GM13976 (cell line): Measurements from ENCODE around the gene SH2D4B.
"Not testable (repeated sequence)": the region's sequence is repeated elsewhere in the genome, so short reads cannot be mapped to it uniquely, and the experiment has no call there.

ENCODE experiments used
- DNase-seq: peaks from one replicate; pipeline ENCODE4 v3.0.0; 2012; ENCODE audit warnings: low spot score
- in situ Hi-C: fragments of 300-500 bp; cut with MboI; formaldehyde crosslinking; loops from one replicate; pipeline ENCODE4 v1.12.0; 2022; ENCODE audit warnings: low sequenced_read_pairs, mixed read lengths, inconsistent platforms; ENCODE audit not compliant: unreplicated experiment
- TF ChIP-seq, protein P1 (sequence below): IDR thresholded peaks from 2 replicates; pipeline ENCODE4 v1.5.1; 2012; ENCODE audit warnings: borderline replicate concordance, mild to moderate bottlenecking; ENCODE audit not compliant: insufficient read depth; ENCODE audit errors: extremely low read depth, missing control alignments, control extremely low read depth

The SH2D4B gene

DNA sequence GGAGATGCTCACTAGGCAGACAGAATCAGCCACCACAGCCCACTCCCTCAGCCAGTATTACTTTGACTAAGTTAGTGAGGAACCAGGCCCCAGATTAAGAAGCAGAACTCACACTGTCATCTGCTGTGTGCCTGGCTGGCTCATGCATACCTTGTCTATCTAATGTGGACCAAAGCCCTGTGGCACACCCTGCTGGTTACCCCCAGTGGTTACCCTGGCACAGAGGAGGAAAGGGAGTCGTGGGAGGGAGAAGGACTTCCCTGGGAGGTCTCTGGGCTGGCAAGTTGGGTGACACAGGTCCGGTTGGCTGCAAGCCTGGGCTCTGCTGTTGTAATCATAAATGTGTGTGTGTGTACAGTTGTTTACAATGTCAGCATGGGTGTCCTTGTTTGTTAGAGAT lies 7.5 kb upstream of the SH2D4B start:
- no peak for DNase-seq
- in situ Hi-C loops: no loop called here
- TF ChIP-seq, protein P1, sequence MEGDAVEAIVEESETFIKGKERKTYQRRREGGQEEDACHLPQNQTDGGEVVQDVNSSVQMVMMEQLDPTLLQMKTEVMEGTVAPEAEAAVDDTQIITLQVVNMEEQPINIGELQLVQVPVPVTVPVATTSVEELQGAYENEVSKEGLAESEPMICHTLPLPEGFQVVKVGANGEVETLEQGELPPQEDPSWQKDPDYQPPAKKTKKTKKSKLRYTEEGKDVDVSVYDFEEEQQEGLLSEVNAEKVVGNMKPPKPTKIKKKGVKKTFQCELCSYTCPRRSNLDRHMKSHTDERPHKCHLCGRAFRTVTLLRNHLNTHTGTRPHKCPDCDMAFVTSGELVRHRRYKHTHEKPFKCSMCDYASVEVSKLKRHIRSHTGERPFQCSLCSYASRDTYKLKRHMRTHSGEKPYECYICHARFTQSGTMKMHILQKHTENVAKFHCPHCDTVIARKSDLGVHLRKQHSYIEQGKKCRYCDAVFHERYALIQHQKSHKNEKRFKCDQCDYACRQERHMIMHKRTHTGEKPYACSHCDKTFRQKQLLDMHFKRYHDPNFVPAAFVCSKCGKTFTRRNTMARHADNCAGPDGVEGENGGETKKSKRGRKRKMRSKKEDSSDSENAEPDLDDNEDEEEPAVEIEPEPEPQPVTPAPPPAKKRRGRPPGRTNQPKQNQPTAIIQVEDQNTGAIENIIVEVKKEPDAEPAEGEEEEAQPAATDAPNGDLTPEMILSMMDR: peak; percentile 5

DNA sequence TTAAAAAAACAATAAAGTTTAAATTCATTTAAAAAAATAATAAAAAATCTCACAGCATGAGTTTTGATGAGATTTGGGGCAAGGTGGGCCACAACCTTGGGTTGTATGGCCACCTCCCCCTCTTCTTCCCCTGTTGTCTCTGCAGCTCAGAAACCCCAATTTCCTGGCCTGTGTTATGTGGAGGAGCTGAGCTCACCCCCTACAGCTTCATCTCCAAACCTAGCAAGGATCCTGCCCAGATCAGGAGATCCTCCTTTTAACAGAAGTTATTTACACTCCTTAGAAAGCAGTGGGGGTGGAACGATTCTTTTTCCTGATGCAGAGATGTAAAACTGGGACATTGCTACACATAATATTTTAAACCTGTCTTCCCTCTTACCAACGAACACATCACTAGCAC lies 6.9 kb upstream of the SH2D4B start:
- in situ Hi-C loops: no loop called here
- TF ChIP-seq, protein P1: no peak

DNA sequence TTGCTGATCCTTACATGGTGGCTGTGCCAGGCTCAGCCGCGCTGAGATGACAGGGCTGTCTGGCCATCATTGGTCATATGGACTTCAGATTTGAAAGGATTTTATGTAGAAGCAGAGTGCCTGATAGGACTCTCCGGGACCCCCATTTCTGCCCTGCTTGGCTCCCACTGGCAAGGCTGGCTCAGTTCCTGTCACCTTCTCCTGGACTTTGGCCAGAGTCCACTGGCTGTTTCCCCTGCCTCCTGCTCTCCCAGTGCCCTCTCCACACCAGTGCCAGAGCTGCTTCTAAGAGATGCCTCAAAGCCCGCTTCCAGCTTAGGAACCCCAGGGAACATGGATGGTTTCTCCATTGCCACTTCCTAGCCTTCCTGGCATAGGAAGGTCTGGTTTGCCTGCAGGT lies 5.1 kb upstream of the SH2D4B start:
- no peak for DNase-seq
- TF ChIP-seq, protein P1: no peak
- in situ Hi-C loops: no loop called here

More for the DNA sequence above, 6.9 kb upstream of the SH2D4B start:
- DNase-seq: no peak

DNA sequence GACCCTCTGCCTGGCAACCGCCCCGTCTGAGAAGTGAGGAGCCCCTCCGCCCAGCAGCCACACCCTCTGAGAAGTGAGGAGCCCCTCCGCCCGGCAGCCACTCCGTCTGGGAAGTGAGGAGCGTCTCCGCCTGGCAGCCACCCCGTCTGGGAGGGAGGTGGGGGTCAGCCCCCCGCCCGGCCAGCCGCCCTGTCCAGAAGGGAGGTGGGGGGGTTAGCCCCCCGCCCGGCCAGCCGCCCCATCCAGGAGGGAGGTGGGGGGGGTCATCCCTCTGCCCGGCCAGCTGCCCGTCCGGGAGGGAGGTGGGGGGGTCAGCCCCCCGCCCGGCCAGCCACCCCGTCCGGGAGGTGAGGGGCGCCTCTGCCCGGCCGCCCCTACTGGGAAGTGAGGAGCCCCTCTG lies 3.6 kb upstream of the SH2D4B start:
- DNase-seq, in situ Hi-C loops: not testable (repeated sequence)

DNA sequence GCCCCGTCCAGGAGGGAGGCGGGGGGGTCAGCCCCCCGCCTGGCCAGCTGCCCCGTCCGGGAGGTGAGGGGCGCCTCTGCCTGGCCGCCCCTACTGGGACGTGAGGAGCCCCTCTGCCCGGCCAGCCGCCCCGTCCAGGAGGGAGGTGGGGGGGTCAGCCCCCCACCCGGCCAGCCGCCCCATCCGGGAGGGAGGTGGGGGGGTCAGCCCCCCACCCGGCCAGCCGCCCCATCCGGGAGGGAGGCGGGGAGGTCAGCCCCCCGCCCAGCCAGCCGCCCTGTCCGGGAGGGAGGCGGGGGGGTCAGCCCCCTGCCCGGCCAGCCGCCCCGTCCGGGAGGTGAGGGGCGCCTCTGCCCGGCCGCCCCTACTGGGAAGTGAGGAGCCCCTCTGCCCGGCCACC lies 3.1 kb upstream of the SH2D4B start:
- DNase-seq, in situ Hi-C loops: not testable (repeated sequence)

DNA sequence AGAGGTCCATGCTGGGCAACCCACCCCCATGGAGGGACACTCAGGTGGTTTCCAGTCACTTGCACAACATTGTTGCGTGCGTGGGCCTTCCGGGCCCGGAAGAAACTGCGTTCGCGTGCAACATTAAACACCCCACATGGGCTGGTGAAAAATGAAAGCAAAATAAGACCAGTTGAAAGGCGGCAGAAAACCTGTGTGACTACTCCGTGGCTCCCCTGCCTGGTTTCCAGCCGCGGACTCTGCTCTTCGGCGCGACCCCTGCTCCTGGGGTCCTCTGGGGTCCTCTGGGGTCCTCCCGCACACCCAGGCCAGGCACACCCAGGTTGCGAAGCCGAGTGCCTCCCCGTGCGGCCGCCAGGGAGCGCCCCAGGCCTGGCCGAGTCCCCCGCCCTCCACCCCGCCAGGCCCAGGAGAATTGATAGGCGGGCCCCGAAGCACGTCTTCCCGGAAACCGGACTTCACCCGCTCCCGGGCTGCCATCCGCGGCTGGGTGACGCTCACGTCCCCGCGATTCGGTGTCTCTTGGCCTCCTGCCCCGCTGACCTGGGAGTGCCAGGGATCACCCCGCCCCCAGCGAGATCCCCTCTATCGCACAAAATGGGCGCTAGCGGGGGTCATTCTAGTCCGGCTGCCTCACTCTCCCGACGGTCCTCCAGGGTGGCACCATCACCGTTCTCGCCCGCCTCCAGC lies 1.9 kb upstream of the SH2D4B start:
- peak; percentile 94 for DNase-seq
- in situ Hi-C loops: no loop called here
- TF ChIP-seq, protein P1: peak; percentile 91

DNA sequence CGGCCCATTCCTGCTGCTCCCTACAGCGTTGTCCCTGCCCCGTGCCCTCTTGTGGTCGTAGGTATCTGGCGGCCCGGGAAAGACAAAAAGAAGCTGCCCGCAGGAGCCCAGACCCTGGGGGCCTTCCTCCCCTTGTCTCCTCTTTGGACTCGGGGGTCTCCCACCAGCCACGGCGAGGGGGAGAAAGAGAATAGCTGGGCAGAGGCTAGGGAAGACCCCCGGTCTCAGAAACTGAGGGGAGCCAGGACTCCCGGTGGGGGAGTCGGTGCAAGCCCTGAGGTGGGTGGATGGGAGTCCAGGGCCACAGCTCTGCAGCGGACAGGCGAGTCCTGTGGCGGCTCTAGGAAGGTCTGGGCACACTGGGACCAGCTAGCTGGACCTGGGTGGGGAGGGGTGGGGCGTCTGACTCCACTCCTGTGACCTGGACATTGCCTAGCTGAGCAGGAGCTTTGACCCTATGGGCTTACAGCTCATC lies 1.3 kb upstream of the SH2D4B start:
- TF ChIP-seq, protein P1: no peak
- DNase-seq: no peak
- in situ Hi-C loops: no loop called here

DNA sequence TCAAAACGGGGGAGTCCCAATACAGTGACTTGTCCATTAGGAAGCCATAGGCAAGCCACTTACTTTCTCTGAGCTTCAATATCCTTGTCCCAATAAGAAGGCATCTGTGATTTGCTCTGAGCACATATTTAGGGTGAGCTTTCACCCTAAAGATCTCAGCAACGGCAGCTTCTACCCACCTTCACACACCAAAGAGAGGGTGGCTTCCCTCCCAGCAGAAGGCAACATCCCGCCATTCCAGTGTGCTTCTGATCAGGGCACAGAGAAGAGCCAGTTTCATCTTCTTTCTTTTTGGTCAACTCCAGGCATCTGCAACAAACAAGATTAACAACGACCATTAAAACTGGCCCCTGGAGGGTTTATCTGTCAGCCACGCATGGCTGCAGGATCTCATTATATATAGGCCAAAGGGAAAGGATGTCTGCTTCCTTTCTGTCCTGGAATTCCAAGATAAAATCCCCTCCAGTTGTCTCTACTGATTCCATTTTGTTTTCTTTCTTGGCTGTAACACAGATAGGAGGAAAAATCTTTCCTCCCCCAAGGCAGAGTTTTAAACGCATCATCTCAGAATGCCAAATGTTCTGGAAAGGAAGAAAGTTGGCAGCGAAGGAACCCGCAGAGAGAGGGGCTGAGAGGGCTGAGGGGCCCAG lies 491 bp upstream of the SH2D4B start:
- in situ Hi-C loops: no loop called here
- no peak for DNase-seq
- TF ChIP-seq, protein P1: no peak
